ENCODE results near the gene SHISA6. TPM values are rescaled to one million over a fixed set of nuclear protein-coding genes. Genes with fewer than 3 reads are reported as not detected.

Gene SHISA6
- total RNA-seq, 2 experiments from 2014 or later: not detected

GRCh38 chr17:11514981-11515680 is 274.1 kb downstream of the SHISA6 start:
- no peak for DNase-seq
- Mint-ChIP-seq H3K27me3 (no peaks in the 10 kb centered on the region), H3K27ac (no peak overlapping the region), H3K4me1 (no peaks in the 10 kb centered on the region), H3K36me3 (no peaks in the 10 kb centered on the region), H3K9me3 (no peaks in the 10 kb centered on the region), H3K4me3 (no peak overlapping the region)

GRCh38 chr17:11515901-11516300 is 274.9 kb downstream of the SHISA6 start:
- no peak overlapping the region for H3K4me3 Mint-ChIP-seq
- H3K4me1 Mint-ChIP-seq: no peaks in the 10 kb centered on the region
- no peaks in the 10 kb centered on the region for H3K27me3 Mint-ChIP-seq
- no peak for DNase-seq
- no peak overlapping the region for H3K27ac Mint-ChIP-seq
- H3K36me3 Mint-ChIP-seq: no peaks in the 10 kb centered on the region
- H3K9me3 Mint-ChIP-seq: no peaks in the 10 kb centered on the region

- H3K9me3 Mint-ChIP-seq: peaks cover 4% of the 10 kb centered on the region
- no peak overlapping the region for H3K4me3 Mint-ChIP-seq
- H3K4me1 Mint-ChIP-seq: no peaks in the 10 kb centered on the region
- no peak for DNase-seq
- no peaks in the 10 kb centered on the region for H3K27me3 Mint-ChIP-seq
- no peaks in the 10 kb centered on the region for H3K36me3 Mint-ChIP-seq
- H3K27ac Mint-ChIP-seq: no peak overlapping the region
These were observed 294.2 kb downstream of the SHISA6 start for GRCh38 chr17:11535231-11535630.

- no peaks in the 10 kb centered on the region for H3K36me3 Mint-ChIP-seq
- H3K27me3 Mint-ChIP-seq: peaks cover 6% of the 10 kb centered on the region
- no peak overlapping the region for H3K4me3 Mint-ChIP-seq
- no peak overlapping the region for H3K27ac Mint-ChIP-seq
- DNase-seq: no peak
- H3K4me1 Mint-ChIP-seq: no peaks in the 10 kb centered on the region
- peaks cover 4% of the 10 kb centered on the region for H3K9me3 Mint-ChIP-seq
These were observed 297.4 kb downstream of the SHISA6 start for GRCh38 chr17:11538366-11538765.

- Mint-ChIP-seq H3K27me3 (peaks cover 6% of the 10 kb centered on the region), H3K9me3 (peaks cover 4% of the 10 kb centered on the region), H3K4me3 (no peak overlapping the region), H3K27ac (no peak overlapping the region), H3K4me1 (no peaks in the 10 kb centered on the region), H3K36me3 (no peaks in the 10 kb centered on the region)
- no peak for DNase-seq
These were observed 298.6 kb downstream of the SHISA6 start for GRCh38 chr17:11539637-11540036.

GRCh38 chr17:11545002-11545401 is 304.0 kb downstream of the SHISA6 start:
- no peak overlapping the region for H3K4me3 Mint-ChIP-seq
- no peak overlapping the region for H3K27ac Mint-ChIP-seq
- no peaks in the 10 kb centered on the region for H3K36me3 Mint-ChIP-seq
- peaks cover 6% of the 10 kb centered on the region for H3K27me3 Mint-ChIP-seq
- no peak for DNase-seq
- no peaks in the 10 kb centered on the region for H3K4me1 Mint-ChIP-seq
- H3K9me3 Mint-ChIP-seq: no peaks in the 10 kb centered on the region

GRCh38 chr17:11545696-11546095 is 304.7 kb downstream of the SHISA6 start:
- Mint-ChIP-seq H3K36me3 (no peaks in the 10 kb centered on the region), H3K27me3 (peaks cover 3% of the 10 kb centered on the region), H3K27ac (no peak overlapping the region), H3K4me1 (no peaks in the 10 kb centered on the region), H3K4me3 (no peak overlapping the region), H3K9me3 (no peaks in the 10 kb centered on the region)
- no peak for DNase-seq

- Mint-ChIP-seq H3K4me1 (no peaks in the 10 kb centered on the region), H3K9me3 (no peaks in the 10 kb centered on the region), H3K27ac (no peak overlapping the region), H3K27me3 (no peaks in the 10 kb centered on the region), H3K4me3 (no peak overlapping the region), H3K36me3 (no peaks in the 10 kb centered on the region)
- no peak for DNase-seq
These were observed 306.8 kb downstream of the SHISA6 start for GRCh38 chr17:11547853-11548252.

GRCh38 chr17:11548398-11548797 is 307.4 kb downstream of the SHISA6 start:
- Mint-ChIP-seq H3K4me3 (no peak overlapping the region), H3K9me3 (no peaks in the 10 kb centered on the region), H3K27me3 (no peaks in the 10 kb centered on the region), H3K36me3 (no peaks in the 10 kb centered on the region), H3K27ac (no peak overlapping the region), H3K4me1 (no peaks in the 10 kb centered on the region)
- no peak for DNase-seq

- DNase-seq: no peak
- no peaks in the 10 kb centered on the region for H3K27me3 Mint-ChIP-seq
- H3K27ac Mint-ChIP-seq: no peak overlapping the region
- H3K36me3 Mint-ChIP-seq: no peaks in the 10 kb centered on the region
- H3K9me3 Mint-ChIP-seq: no peaks in the 10 kb centered on the region
- H3K4me3 Mint-ChIP-seq: no peak overlapping the region
- H3K4me1 Mint-ChIP-seq: no peaks in the 10 kb centered on the region
These were observed 309.4 kb downstream of the SHISA6 start for GRCh38 chr17:11550431-11550830.

- no peaks in the 10 kb centered on the region for H3K27me3 Mint-ChIP-seq
- no peak overlapping the region for H3K4me3 Mint-ChIP-seq
- H3K9me3 Mint-ChIP-seq: no peaks in the 10 kb centered on the region
- H3K27ac Mint-ChIP-seq: no peak overlapping the region
- H3K4me1 Mint-ChIP-seq: no peaks in the 10 kb centered on the region
- DNase-seq: no peak
- H3K36me3 Mint-ChIP-seq: no peaks in the 10 kb centered on the region
These were observed 310.4 kb downstream of the SHISA6 start for GRCh38 chr17:11551442-11551841.

GRCh38 chr17:11553135-11553534 is 312.1 kb downstream of the SHISA6 start:
- no peaks in the 10 kb centered on the region for H3K9me3 Mint-ChIP-seq
- no peak overlapping the region for H3K27ac Mint-ChIP-seq
- DNase-seq: no peak
- H3K36me3 Mint-ChIP-seq: no peaks in the 10 kb centered on the region
- H3K27me3 Mint-ChIP-seq: no peaks in the 10 kb centered on the region
- no peaks in the 10 kb centered on the region for H3K4me1 Mint-ChIP-seq
- H3K4me3 Mint-ChIP-seq: no peak overlapping the region

GRCh38 chr17:11554042-11554441 is 313.0 kb downstream of the SHISA6 start:
- no peak for DNase-seq
- Mint-ChIP-seq H3K4me1 (no peaks in the 10 kb centered on the region), H3K27ac (no peak overlapping the region), H3K27me3 (no peaks in the 10 kb centered on the region), H3K4me3 (no peak overlapping the region), H3K36me3 (no peaks in the 10 kb centered on the region), H3K9me3 (no peaks in the 10 kb centered on the region)

- H3K9me3 Mint-ChIP-seq: no peaks in the 10 kb centered on the region
- DNase-seq: no peak
- H3K4me3 Mint-ChIP-seq: no peak overlapping the region
- no peaks in the 10 kb centered on the region for H3K36me3 Mint-ChIP-seq
- no peak overlapping the region for H3K27ac Mint-ChIP-seq
- H3K27me3 Mint-ChIP-seq: no peaks in the 10 kb centered on the region
- no peaks in the 10 kb centered on the region for H3K4me1 Mint-ChIP-seq
These were observed 313.5 kb downstream of the SHISA6 start for GRCh38 chr17:11554542-11554941.

GRCh38 chr17:11555530-11555929 is 314.5 kb downstream of the SHISA6 start:
- Mint-ChIP-seq H3K27ac (no peak overlapping the region), H3K27me3 (no peaks in the 10 kb centered on the region), H3K4me1 (no peaks in the 10 kb centered on the region), H3K4me3 (no peak overlapping the region), H3K9me3 (no peaks in the 10 kb centered on the region), H3K36me3 (no peaks in the 10 kb centered on the region)
- DNase-seq: no peak

- H3K9me3 Mint-ChIP-seq: no peaks in the 10 kb centered on the region
- no peaks in the 10 kb centered on the region for H3K4me1 Mint-ChIP-seq
- H3K27me3 Mint-ChIP-seq: no peaks in the 10 kb centered on the region
- H3K36me3 Mint-ChIP-seq: no peaks in the 10 kb centered on the region
- no peak for DNase-seq
- no peak overlapping the region for H3K4me3 Mint-ChIP-seq
- no peak overlapping the region for H3K27ac Mint-ChIP-seq
These were observed 316.9 kb downstream of the SHISA6 start for GRCh38 chr17:11557727-11558452.

All from activated naive CD8-positive, alpha-beta T cell treated with anti-CD3 and anti-CD28 coated beads for 36 hours (primary cell).